ENCODE measurements around the gene ZBTB46.

The ZBTB46 gene

GRCh38 chr20:63740627-63741353 is 90.3 kb downstream of the ZBTB46 start:
- H3K36me3 ChIP-seq, result peaks cover 20% of the 10 kb centered on the region
- no peak for TF ChIP-seq CTCF (IDR thresholded peaks at IDR 0.05; ENCODE audit: low read depth, low read length)
- H3K27me3 ChIP-seq (ENCODE audit: insufficient read depth, low read depth, severe bottlenecking), result no peaks in the 10 kb centered on the region
- no peaks in the 10 kb centered on the region for H3K9me3 ChIP-seq (ENCODE audit: severe bottlenecking)
- H3K4me3 ChIP-seq (ENCODE audit: low read depth, low read length), result peak overlapping the region; percentile 69
- H3K27ac ChIP-seq, result peak overlapping the region; percentile 78
- peak; percentile 53 for DNase-seq

GRCh38 chr20:63740070-63740626 is 90.9 kb downstream of the ZBTB46 start:
- Histone ChIP-seq H3K27ac (peak overlapping the region; percentile 78), H3K36me3 (peaks cover 26% of the 10 kb centered on the region), H3K4me3 (ENCODE audit: low read depth, low read length) (peak overlapping the region; percentile 69), H3K9me3 (ENCODE audit: severe bottlenecking) (no peaks in the 10 kb centered on the region), H3K27me3 (ENCODE audit: insufficient read depth, low read depth, severe bottlenecking) (no peaks in the 10 kb centered on the region)
- TF ChIP-seq CTCF (IDR thresholded peaks at IDR 0.05; ENCODE audit: low read depth, low read length), result no peak
- no peak for DNase-seq

GRCh38 chr20:63739130-63740069 is 91.7 kb downstream of the ZBTB46 start, which contains the start of gene SLC2A4RG:
Gene SLC2A4RG (plus strand): TSS chr20:63739776. CDS start chr20:63739913, 137 bp downstream.
- Histone ChIP-seq H3K27me3 (ENCODE audit: insufficient read depth, low read depth, severe bottlenecking) (no peaks in the 10 kb centered on the region), H3K4me3 (ENCODE audit: low read depth, low read length) (peak within 1 kb of the TSS; percentile 69), H3K27ac (peak within 1 kb of the TSS; percentile 78), H3K36me3 (peaks cover 30% of the 10 kb centered on the region), H3K9me3 (ENCODE audit: severe bottlenecking) (no peaks in the 10 kb centered on the region)
- peak; percentile 47 for DNase-seq
- no peak for TF ChIP-seq CTCF (IDR thresholded peaks at IDR 0.05; ENCODE audit: low read depth, low read length)

- peak; percentile 41 for DNase-seq
- H3K36me3 ChIP-seq, result peaks cover 35% of the 10 kb centered on the region
- peak overlapping the region; percentile 43 for H3K4me3 ChIP-seq (ENCODE audit: low read depth, low read length)
- no peak for TF ChIP-seq CTCF (IDR thresholded peaks at IDR 0.05; ENCODE audit: low read depth, low read length)
- peak overlapping the region; percentile 59 for H3K27ac ChIP-seq
- H3K9me3 ChIP-seq (ENCODE audit: severe bottlenecking), result no peaks in the 10 kb centered on the region
- no peaks in the 10 kb centered on the region for H3K27me3 ChIP-seq (ENCODE audit: insufficient read depth, low read depth, severe bottlenecking)
Measured at GRCh38 chr20:63738687-63739129, 92.4 kb downstream of the ZBTB46 start.

- no peak for DNase-seq
- Histone ChIP-seq H3K4me3 (ENCODE audit: low read depth, low read length) (no peak overlapping the region), H3K9me3 (ENCODE audit: severe bottlenecking) (no peaks in the 10 kb centered on the region), H3K27ac (no peak overlapping the region), H3K36me3 (peaks cover 37% of the 10 kb centered on the region), H3K27me3 (ENCODE audit: insufficient read depth, low read depth, severe bottlenecking) (no peaks in the 10 kb centered on the region)
- TF ChIP-seq CTCF (IDR thresholded peaks at IDR 0.05; ENCODE audit: low read depth, low read length), result no peak
Measured at GRCh38 chr20:63737945-63738686, 92.9 kb downstream of the ZBTB46 start.

Measured in WERI-Rb-1 (cell line).